ENCODE measurements around the gene XXYLT1.
"Not testable (repeated sequence)": the region's sequence is repeated elsewhere in the genome, so short reads cannot be mapped to it uniquely, and the experiment has no call there.

XXYLT1 gene

DNA sequence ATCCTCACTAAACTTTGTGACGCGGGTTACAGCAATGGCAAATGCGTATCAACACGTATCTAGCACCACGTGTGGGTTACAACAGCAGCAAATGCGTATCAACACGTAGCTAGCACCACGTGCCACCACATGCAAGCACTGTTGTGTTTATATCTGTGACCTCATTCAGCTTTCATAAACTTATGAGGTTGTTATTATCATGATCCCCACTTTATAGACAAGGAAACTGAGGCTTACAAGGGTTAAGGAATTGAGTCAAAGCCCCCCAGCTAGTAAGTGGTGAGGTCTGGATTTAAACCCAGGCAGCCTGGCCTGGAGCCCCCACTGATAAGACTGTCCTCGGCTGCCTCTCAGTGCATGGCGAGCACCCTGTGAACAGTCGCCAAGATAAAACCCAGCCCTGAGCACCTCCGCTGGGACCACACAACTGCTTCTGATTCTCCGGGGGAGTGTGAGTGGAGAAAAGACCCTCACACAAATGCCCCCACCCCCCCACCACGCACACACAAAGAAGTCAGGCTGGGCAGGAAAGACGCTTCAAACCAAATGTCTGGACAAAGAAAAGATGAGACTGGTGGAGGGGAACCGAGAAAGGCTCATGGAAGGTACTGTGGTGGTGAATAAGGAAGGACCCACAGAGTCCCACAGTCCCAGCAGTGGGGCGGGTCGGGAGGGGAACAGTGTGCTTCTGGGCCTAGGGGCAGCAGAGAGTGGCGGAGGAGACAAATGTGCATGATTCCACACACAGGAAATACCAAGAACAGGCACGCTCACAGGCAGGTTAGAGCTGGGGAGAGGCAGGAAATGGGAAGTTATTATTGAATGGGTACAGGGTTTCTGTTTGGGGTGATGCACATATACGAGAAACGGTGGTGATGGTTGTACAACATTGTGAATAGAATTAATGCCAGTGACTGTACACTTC lies 173.4 kb downstream of the XXYLT1 start:
- no peak for DNase-seq (ENCODE audit: low read depth in 2 of 2)

DNA sequence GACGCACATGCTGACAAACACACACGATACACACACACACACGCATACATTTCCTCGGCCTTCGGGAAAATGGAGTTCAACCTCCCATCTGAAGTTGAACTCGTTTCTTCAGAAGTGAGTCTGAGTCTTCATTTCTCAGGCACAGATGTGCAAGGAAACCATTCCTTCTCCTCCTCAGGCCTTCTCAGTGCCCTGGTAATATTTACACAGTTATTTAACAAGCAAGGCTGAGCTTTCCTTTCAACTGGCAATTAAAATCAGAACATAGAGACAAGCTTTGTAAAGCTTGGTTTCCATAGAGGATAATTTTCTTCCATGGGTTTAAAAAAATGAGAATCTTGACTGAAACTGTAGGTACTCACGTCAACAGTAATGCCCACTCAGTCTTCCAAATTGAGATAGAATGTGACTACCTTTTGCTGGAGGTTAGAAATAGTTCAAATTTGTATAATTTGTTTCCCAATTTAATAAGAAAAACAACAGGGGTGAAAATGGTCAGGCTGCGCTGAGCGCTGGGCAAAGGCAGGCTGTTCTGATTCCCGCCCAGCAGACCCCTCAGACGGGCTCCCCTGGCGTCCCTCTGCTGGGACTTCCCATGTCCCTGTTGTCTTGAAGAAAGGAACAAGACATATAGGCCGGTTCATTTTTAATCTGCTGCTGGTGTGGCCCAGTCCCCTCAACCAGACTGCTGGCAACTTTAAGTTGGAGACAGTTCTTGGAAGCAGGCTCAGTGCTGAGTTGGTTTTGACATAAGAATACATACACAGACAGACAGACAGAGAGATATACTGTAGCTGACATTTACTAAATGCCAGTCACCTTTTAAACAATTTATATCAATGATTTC lies 174.3 kb downstream of the XXYLT1 start:
- DNase-seq (ENCODE audit: low read depth in 2 of 2) = no peak

GRCh38 chr3:195096053-195096452 lies 174.9 kb downstream of the XXYLT1 start:
- no peak for DNase-seq (ENCODE audit: low read depth in 2 of 2)

DNA sequence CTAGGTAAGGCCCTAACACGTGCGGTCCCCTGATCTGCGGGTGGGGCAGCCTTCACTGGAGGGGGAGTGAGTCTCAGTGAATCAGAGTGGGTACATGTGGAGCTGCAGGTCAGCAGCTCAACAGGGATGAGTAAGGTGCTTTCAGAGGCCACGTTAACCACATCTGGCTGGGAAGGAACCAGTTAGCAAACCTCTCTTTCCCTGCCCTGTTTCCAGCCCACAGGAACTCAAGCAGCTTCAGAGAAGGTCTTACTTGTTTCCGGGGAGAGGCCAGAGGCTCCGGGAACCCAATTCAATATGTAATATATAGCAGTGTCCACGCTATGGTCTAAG lies 175.3 kb downstream of the XXYLT1 start:
- no peak for DNase-seq (ENCODE audit: low read depth in 2 of 2)

- DNase-seq (ENCODE audit: low read depth in 2 of 2) = no peak
These were observed 175.8 kb downstream of the XXYLT1 start for GRCh38 chr3:195095035-195095703.

DNA sequence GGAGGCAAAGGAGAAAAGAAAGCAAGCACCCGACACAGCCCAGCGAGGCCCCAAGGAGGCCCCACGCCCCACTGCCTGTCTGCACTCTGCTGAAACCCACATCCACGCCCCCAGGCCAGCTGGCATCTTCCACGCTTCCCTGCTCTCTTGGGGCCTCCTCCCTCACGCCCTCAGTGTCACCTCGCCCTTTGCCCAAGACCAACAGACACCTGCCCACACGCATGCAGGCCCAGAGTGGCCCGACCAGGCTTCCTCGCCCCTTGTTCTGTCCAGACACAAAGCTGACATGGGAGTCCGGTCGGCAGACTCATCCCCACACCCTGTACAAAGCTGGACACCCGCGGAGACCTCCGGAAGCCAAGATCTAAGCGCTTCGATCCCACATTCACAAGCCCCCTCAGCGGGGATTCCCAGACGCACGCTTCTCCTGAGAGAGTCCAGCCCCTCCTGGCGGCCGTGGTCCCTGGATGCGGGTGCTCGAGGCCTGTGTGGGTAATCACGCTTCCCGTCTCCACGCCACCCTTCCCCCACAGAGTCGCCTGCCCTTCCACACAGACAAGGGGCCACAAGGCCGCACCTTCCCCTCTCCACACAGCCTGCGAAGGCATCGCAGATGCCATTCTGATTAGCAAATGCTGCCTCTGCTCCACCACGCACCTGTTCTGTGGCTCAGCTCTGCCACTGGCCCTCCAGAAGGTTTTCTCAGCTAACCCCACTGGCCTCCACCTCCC lies 176.6 kb downstream of the XXYLT1 start:
- DNase-seq (ENCODE audit: low read depth in 2 of 2) = no peak

- no peak for DNase-seq (ENCODE audit: low read depth in 2 of 2)
These were observed 177.2 kb downstream of the XXYLT1 start for GRCh38 chr3:195093731-195094130.

GRCh38 chr3:195087840-195088601 lies 182.9 kb downstream of the XXYLT1 start:
- DNase-seq (ENCODE audit: low read depth in 2 of 2) = not testable (repeated sequence)

- no peak for DNase-seq (ENCODE audit: low read depth in 2 of 2)
These were observed 183.6 kb downstream of the XXYLT1 start for GRCh38 chr3:195087328-195087727.

- no peak for DNase-seq (ENCODE audit: low read depth in 2 of 2)
These were observed 184.1 kb downstream of the XXYLT1 start for GRCh38 chr3:195086885-195087284.

DNA sequence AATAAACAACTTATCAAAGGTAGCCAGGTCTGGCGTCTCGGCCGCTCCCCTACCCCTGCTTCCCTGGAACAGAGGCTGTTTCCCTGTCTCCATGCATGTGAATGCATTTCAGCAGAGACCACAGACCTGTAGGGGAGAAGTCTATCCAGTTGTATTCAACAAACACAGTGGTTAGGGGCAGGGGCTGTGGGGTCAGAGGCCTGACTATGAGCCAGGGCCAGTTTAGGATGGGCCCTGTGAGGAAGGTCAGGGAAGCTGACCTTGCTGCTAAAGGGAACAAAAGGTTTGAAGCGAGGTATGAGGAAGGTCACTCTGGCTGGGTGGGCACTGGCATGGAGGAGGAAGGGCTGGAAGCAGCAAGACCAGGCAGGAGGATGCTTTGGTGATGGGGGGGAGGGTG lies 184.6 kb downstream of the XXYLT1 start:
- DNase-seq (ENCODE audit: low read depth in 2 of 2) = no peak

- DNase-seq (ENCODE audit: low read depth in 2 of 2) = no peak
These were observed 185.4 kb downstream of the XXYLT1 start for GRCh38 chr3:195085356-195086130.

DNA sequence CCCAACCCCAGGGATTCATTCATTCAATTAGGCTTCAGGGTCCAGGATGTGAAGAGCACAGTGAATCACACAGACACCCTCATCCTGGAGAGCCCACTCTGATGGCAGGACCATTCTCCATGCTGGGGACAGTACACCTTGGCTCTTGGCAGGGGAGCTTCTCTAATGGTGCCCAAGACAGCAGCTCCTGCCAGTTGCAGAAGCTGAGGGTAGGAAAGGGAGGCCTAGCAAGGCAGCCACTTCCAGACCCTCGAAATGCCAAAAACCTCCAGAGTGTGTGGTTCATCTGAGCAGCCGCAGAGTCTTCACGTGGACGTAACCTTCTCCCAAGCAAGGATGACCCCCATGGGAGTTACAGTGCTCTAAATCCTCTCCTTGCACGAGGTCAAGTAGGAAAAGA lies 186.2 kb downstream of the XXYLT1 start:
- DNase-seq (ENCODE audit: low read depth in 2 of 2) = no peak

DNA sequence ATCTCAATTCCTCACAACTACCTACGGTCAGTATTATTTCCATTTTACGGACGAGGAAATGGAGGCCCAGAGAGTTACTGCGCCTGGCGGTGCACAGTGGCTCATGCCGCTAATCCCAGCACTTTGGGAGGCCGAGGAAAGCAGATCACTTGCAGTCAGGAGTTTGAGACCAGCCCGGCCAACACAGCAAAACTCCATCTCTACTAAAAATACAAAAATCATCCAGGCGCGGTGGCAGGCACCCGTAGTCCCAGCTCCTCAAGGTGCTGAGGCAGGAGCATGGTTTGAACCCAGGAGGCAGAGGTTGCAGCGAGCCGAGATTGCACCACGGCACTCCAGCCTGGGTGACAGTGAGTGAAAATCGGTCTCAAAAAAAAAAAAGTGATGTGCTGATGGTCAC lies 187.3 kb downstream of the XXYLT1 start:
- no peak for DNase-seq (ENCODE audit: low read depth in 2 of 2)

DNA sequence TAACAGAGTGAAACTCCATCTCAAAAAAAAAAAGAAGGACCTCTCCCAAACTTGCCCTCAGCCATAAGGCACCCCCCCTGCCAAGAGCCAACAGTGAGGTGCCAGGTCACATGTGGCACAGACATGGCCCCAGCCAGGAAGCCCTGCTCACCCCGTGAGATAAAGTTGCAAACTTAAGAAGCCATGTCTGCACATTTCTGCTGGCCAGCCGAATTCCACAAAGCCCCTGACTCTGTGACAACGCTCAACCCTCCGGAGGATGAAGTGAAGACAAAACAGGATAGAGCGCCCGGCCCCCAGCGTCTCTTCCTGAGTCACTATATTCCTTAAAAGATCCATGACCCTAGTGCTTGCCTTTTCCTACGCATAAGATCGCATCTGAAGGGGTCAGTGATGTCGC lies 188.1 kb downstream of the XXYLT1 start:
- no peak for DNase-seq (ENCODE audit: low read depth in 2 of 2)

GRCh38 chr3:195081242-195081963 lies 189.6 kb downstream of the XXYLT1 start:
- no peak for DNase-seq (ENCODE audit: low read depth in 2 of 2)

- DNase-seq (ENCODE audit: low read depth in 2 of 2) = no peak
These were observed 190.3 kb downstream of the XXYLT1 start for GRCh38 chr3:195080571-195081151.

GRCh38 chr3:195080125-195080524 lies 190.8 kb downstream of the XXYLT1 start:
- DNase-seq (ENCODE audit: low read depth in 2 of 2) = no peak

DNA sequence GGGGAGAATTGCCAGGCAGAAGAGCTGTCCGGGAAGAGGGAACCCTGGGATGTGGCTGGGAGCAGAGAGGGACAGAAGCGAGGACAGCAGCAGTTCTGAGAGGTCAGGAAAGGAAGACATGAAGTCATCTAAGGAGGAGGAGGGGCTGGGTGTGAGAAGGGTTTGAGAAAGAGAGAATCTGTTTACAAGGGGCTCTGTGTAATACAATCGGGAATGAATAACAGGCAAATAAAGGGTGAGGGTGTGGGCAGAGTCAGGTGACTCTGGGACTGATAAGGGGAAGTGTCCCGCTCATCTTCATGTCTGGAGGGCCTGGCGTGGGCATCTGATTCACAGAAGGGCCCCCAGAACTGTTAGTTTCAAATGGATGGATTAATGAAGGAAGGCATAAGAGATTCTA lies 191.3 kb downstream of the XXYLT1 start:
- DNase-seq (ENCODE audit: low read depth in 2 of 2) = no peak

Measured in stimulated activated CD4-positive, alpha-beta T cell treated with anti-CD3 and anti-CD28 coated beads, Interleukin-12 subunit alpha, Interleukin-12 subunit beta, amount 100 ng/mL, for 24 hours (primary cell).